T-helper 2 cell treated with Interferon-gamma antibody and Interleukin-4, amounts not matched to agents 5 μg/mL and 100 μg/mL, for 36 hours (primary cell): ENCODE measurements around the gene FBXO31.

Experiments
- DNase-seq: peaks from one replicate; pipeline ENCODE4 v3.0.0; 2021; ENCODE audit warnings: low spot score
- H3K27ac Mint-ChIP-seq: one replicate; pipeline ENCODE4 v1.8.0; 2021; ENCODE audit warnings: mild to moderate bottlenecking, mixed read lengths
- H3K27me3 Mint-ChIP-seq: one replicate; pipeline ENCODE4 v1.8.0; 2021; ENCODE audit warnings: low read depth, mixed read lengths
- H3K36me3 Mint-ChIP-seq: one replicate; pipeline ENCODE4 v1.8.0; 2021; ENCODE audit warnings: low read depth, mixed read lengths
- H3K4me1 Mint-ChIP-seq: one replicate; pipeline ENCODE4 v1.8.0; 2021; ENCODE audit warnings: low read depth, mixed read lengths
- H3K4me3 Mint-ChIP-seq: one replicate; pipeline ENCODE4 v1.8.0; 2022; ENCODE audit warnings: mild to moderate bottlenecking, moderate library complexity, mixed read lengths
- H3K9me3 Mint-ChIP-seq: one replicate; pipeline ENCODE4 v1.8.0; 2021; ENCODE audit warnings: mixed read lengths

Gene FBXO31

DNA sequence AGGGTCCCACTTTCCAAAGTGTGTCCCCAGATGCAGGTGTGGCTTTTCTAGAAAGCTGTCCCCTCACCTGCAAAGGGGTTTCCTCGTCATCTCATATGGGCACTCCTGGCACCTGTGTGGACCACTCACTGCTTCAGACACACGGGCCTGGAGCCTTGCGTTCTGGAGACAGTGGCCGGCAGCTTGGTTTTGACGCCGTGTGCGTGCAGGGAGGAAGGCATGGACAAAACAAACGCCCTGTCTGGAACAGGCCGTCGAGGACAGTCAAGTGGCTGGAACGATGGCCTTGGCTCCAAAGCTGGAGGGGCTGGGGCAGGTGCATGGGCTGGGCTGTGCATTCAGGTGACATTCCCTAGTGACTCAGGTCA lies 53.3 kb downstream of the FBXO31 start:
- Mint-ChIP-seq H3K4me1 (peaks cover 5% of the 10 kb centered on the region), H3K4me3 (no peak overlapping the region), H3K36me3 (peaks cover 11% of the 10 kb centered on the region), H3K27ac (no peak overlapping the region), H3K27me3 (no peaks in the 10 kb centered on the region), H3K9me3 (no peaks in the 10 kb centered on the region)
- DNase-seq, result no peak

DNA sequence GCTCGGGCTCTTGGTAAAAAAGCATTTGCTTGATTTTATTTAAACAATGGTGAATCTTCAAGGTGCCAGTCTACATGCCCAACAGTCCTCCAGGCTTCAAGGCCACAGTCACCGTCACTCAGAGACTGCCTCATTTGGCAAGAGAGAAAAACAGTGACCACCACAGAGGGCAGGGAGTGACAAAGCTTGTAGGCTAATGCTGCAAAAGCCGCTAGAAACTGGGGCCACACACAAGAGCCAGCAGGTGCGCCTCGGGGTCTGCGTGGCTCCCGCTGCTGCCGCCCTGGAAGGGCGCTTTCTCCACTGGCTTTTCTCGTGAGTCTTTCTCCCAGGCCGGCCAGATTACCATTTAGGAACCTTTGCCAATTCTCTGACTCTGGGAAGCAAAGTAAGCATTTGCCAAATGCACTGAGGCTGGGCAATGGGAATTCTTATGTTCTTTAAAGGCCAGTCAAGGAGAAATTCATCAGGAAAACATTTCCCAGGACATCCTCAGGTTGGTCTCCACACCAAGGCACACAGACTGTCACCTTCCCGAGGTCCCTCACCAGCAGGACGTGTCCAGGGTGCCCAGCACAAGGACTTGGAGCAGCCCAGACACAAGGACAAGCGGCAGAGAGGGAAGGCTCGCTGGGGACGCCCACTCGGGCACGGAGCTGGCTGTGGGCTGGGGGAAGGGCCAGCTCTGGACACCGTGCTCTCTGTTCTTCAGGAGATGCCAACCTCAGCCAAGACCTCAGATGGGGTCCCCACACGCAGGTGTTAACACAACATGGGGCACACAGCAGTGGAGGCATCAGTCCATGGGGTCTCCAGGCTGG lies 53.9 kb downstream of the FBXO31 start:
- Mint-ChIP-seq H3K27ac (no peak overlapping the region), H3K4me1 (peaks cover 5% of the 10 kb centered on the region), H3K4me3 (no peak overlapping the region), H3K36me3 (peaks cover 9% of the 10 kb centered on the region), H3K27me3 (no peaks in the 10 kb centered on the region), H3K9me3 (no peaks in the 10 kb centered on the region)
- DNase-seq, result no peak

DNA sequence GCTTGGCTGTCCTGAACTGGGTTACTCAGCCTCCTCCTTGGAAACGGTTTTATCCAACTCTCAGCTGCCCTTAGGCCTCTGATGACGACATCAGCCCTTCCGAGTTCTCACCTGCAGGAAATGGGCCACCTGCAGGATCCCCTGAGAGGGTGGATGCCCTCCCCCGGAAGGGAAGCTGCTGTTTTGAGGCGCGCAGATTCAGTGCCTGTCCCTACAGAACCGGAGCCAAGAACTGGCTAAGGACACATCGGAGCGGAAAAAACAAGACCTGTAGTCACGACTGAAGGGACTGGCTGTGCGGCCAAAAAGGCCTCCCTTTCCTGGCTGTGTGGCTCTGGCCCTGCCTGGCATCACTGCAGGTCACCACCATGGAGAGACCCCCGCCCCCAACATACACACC lies 54.7 kb downstream of the FBXO31 start:
- no peaks in the 10 kb centered on the region for H3K27me3 Mint-ChIP-seq
- H3K36me3 Mint-ChIP-seq, result peaks cover 7% of the 10 kb centered on the region
- peaks cover 5% of the 10 kb centered on the region for H3K4me1 Mint-ChIP-seq
- DNase-seq, result no peak
- no peak overlapping the region for H3K27ac Mint-ChIP-seq
- no peak overlapping the region for H3K4me3 Mint-ChIP-seq
- H3K9me3 Mint-ChIP-seq, result no peaks in the 10 kb centered on the region

- no peak for DNase-seq
- H3K27ac Mint-ChIP-seq, result no peak overlapping the region
- no peak overlapping the region for H3K4me3 Mint-ChIP-seq
- peaks cover 5% of the 10 kb centered on the region for H3K4me1 Mint-ChIP-seq
- H3K9me3 Mint-ChIP-seq, result no peaks in the 10 kb centered on the region
- no peaks in the 10 kb centered on the region for H3K27me3 Mint-ChIP-seq
- H3K36me3 Mint-ChIP-seq, result peaks cover 7% of the 10 kb centered on the region
Measured at GRCh38 chr16:87327798-87328495, 55.6 kb downstream of the FBXO31 start.

DNA sequence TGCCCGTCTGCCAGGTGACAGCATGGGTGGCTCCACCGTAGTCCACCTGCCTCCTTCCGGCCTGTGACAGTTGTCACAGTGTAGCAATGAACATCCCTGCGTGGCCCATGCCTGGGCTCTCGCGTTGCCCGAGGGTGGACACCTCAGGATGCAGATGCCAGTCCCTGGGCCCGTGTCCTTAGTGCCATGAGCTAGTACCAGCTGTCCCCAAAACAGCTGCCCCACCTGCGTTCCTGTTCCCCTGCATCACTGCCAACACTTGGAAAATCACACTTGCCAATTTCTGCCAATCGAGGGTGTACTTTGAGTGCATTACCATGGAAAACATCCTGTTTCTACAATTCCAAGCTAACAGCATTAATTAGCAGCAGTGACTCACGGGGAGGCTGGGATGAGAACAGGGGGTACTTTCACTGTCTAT lies 57.4 kb downstream of the FBXO31 start:
- H3K36me3 Mint-ChIP-seq, result peaks cover 5% of the 10 kb centered on the region
- H3K27me3 Mint-ChIP-seq, result no peaks in the 10 kb centered on the region
- H3K9me3 Mint-ChIP-seq, result no peaks in the 10 kb centered on the region
- H3K4me1 Mint-ChIP-seq, result peaks cover 5% of the 10 kb centered on the region
- H3K27ac Mint-ChIP-seq, result no peak overlapping the region
- DNase-seq, result no peak
- H3K4me3 Mint-ChIP-seq, result no peak overlapping the region

- Mint-ChIP-seq H3K27me3 (no peaks in the 10 kb centered on the region), H3K9me3 (no peaks in the 10 kb centered on the region), H3K4me1 (peaks cover 5% of the 10 kb centered on the region), H3K4me3 (no peak overlapping the region), H3K36me3 (no peaks in the 10 kb centered on the region), H3K27ac (no peak overlapping the region)
- DNase-seq, result no peak
Measured at GRCh38 chr16:87325423-87325858, 58.1 kb downstream of the FBXO31 start.

DNA sequence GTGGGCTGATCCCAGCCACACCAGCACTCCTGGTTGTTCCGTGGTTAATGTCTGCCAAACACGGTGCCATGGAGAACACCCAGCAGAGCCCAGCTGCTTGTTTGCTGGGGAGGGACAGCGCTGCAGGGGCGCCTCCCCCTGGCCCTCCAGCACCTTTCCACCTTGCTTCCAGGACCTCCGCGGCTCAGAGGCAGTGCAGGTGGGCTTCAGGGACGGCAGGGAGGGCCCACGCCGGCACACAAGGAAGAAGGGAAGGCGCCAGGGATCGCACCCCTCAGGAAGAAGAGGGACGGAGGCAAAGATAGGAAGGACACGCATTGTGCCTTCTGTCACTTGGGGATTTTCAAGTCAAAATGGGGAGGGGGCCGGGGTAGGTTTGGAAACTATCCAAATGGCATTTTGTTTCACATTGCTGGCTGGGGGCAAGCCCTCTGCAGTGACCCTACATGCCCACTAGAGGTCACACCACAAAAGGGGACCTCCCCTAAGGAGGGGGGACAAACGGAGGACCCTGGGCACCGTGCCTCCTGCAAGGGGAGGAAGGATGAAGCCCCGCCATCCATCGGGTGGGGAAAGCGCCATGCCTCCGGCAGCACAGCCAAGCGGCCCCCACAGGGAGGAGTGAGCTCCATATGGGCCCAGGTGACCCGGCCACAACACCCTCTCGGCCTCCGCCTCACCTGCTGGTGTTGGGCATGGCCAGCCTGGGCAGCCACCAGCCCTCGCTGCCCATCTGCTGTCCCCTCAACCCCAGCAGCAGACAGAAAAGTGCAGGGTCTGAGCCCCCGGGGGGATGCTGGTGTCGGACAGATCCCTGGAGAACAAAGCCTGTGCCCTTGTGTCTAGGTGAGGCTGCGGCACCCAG lies 58.9 kb downstream of the FBXO31 start:
- H3K27ac Mint-ChIP-seq, result no peak overlapping the region
- H3K36me3 Mint-ChIP-seq, result no peaks in the 10 kb centered on the region
- H3K27me3 Mint-ChIP-seq, result no peaks in the 10 kb centered on the region
- H3K4me1 Mint-ChIP-seq, result peaks cover 5% of the 10 kb centered on the region
- DNase-seq, result no peak
- H3K9me3 Mint-ChIP-seq, result no peaks in the 10 kb centered on the region
- no peak overlapping the region for H3K4me3 Mint-ChIP-seq

DNA sequence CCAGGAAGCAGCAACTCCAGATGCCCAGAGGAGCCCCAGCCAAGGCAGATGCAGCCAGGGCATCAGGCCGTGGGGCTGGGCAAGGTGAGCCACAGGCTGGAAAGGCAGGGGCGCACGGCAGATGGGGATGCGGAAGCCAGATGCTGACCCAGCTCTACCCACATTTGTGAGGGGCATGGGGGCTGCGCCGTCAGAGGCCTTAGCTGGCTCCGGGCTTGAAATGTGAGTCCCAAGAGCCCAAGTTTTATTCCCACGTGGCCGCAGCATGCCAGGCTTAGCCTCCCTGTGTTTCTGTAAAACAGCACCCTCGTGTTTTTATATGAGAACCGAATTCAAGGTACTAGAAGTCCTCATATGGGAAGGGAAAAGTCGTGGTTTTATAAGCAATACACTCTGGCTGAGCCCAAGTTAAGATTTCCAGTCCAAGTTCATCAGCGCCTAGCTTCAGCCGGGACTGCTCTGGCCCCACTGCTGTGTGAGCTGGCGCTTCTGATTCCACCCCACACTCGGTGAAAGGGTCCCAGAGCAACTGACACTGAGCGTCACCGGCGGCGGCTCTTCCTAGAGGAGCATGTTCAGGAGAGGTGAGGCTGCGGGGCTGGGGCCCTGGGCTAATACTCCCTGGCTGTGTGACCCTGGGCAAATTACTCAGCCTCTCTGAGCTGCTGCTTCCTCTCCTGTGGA lies 59.7 kb downstream of the FBXO31 start:
- H3K36me3 Mint-ChIP-seq, result peaks cover 3% of the 10 kb centered on the region
- no peaks in the 10 kb centered on the region for H3K27me3 Mint-ChIP-seq
- no peak for DNase-seq
- H3K4me3 Mint-ChIP-seq, result no peak overlapping the region
- no peaks in the 10 kb centered on the region for H3K9me3 Mint-ChIP-seq
- H3K4me1 Mint-ChIP-seq, result peaks cover 8% of the 10 kb centered on the region
- H3K27ac Mint-ChIP-seq, result no peak overlapping the region

DNA sequence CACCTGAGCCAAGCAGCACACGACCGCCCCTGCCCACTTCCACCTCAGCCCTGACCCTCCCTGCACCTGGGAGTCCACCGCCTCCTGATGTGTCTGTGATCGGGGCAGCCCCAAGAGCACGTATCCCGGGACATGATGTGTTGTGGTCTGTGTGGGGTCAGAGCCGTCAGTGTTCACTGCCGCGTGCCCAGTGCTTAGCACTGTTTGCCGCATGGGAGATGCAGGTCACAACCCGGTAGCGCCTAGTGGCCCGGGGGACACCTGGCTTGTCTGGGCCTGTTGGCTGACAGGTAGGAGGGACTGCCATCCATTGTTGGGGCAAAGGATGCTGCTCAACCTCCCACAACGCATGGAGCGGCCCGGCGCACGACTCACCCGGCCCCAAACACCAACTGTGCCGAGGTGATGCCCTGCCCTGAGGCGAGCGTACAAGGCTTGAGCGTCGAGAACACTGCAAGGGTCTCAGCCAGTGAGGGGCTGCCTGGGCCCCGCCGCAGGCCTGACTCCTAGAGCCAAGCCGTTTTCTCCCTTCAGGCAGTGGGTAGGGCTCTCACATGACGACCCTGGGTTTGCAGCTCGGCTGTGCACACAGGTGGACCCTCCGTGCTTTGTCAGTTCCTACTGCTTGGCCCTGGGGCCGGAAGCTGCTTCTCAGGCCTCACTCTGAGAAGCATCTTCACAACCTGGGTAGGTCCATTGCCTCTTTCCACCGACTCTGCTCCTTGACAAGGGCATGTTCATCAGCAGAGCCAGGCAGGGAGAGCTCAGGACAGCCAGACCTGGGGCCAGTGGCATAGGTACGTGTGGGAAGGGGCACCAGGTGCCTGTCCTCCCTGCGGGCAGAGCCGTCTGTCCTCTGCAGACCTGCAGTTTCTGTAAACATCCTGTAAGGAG lies 60.5 kb downstream of the FBXO31 start:
- Mint-ChIP-seq H3K36me3 (peaks cover 10% of the 10 kb centered on the region), H3K9me3 (no peaks in the 10 kb centered on the region), H3K27ac (no peak overlapping the region), H3K4me1 (peaks cover 14% of the 10 kb centered on the region), H3K27me3 (no peaks in the 10 kb centered on the region), H3K4me3 (no peak overlapping the region)
- DNase-seq, result no peak

DNA sequence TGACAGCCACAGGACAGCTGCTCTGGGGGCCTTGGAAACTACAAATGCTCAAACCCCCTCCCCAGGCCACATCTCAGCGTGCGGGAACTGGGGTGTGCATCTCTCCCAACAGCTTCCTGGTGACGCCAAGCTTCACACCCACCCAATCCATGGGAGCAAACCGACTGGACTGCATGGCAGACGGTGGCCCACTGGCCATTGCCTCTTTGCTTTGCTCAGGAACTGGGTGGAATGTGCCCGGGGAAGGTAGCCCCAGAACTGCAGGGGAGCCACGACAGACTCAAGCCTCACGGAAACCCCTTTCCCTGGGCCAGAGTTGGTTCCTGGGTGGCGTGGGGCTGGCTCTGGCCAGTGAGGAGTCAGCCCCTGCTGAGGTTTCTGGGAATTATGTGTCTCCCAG lies 61.2 kb downstream of the FBXO31 start:
- Mint-ChIP-seq H3K27ac (no peak overlapping the region), H3K36me3 (peaks cover 12% of the 10 kb centered on the region), H3K4me3 (no peak overlapping the region), H3K27me3 (no peaks in the 10 kb centered on the region), H3K9me3 (no peaks in the 10 kb centered on the region), H3K4me1 (peaks cover 14% of the 10 kb centered on the region)
- DNase-seq, result no peak

GRCh38 chr16:87321336-87322107 lies 62.1 kb downstream of the FBXO31 start:
- Mint-ChIP-seq H3K36me3 (peaks cover 15% of the 10 kb centered on the region), H3K9me3 (no peaks in the 10 kb centered on the region), H3K4me3 (no peak overlapping the region), H3K27ac (no peak overlapping the region), H3K4me1 (peaks cover 17% of the 10 kb centered on the region), H3K27me3 (no peaks in the 10 kb centered on the region)
- no peak for DNase-seq

DNA sequence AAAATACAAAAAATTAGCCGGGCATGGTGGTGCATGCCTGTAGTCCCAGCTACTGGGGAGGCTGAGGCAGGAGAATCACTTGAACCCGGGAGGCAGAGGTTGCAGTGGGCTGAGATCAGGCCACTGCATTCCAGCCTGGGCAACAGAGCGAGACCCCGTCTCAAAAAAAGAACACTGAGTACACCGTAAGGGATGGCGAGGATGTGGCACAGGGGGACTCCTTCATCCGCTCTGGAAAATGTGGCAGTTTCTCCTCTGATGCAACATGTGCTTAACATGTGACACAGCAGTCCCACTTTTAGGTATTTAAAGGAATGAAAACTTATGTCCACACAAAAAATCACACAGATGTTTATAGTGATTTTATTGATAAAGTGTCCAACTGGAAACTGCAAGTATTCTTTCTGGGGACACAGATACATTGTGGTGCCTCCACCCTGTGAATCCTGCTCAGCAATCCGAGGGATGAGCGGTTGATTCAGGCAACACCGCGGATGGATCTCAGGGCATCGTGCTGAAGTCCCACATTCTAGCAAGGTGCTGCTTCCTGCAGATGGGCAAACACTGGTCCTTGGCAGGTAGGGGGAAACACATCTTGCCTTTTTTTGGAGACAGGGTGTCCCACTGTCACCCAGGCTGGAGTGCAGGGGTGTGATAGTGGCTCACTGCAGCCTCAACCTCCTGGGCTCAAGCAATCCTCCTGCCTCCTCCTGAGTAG lies 62.9 kb downstream of the FBXO31 start:
- DNase-seq, result no peak
- Mint-ChIP-seq H3K4me1 (peaks cover 18% of the 10 kb centered on the region), H3K27ac (no peak overlapping the region), H3K4me3 (no peak overlapping the region), H3K36me3 (peaks cover 15% of the 10 kb centered on the region), H3K9me3 (no peaks in the 10 kb centered on the region), H3K27me3 (no peaks in the 10 kb centered on the region)
